ENCODE results near the gene GCFC2.
"Not testable (repeated sequence)": the region's sequence is repeated elsewhere in the genome, so short reads cannot be mapped to it uniquely, and the experiment has no call there.

GCFC2 gene

DNA sequence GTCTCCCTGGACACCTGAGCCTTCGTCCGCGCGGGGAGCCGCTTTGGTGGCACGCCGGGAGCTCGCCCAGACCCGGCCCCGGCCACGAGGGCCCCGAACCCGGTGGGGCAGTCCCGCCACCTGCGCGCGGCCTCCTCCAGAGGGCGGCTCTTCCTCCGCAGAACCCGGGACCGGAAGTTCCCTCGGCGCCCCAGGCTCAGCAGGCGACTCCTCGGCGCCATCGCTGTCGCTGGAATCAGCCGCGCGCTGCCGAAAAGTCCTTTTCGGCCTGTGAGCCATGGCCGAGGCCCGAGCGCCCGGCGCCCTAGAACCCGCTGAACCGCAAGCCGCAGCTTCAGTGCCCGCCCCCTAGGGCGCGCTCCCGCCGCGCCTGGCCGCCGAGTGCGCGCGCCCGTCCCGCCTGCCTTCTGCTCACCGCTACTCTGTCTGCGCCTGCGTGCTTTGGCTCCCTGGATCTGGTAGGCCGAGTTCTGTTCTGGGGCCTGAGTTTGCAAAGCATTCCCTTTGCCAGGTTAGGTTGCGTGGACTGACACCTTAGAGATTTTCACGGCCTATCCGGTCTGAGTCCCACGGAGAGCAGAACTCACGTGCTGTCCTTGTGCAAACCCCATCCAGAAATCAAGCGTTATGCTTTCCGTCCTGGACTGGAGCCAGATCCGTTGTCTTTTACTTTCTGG lies at the start of gene GCFC2:
Gene GCFC2 (minus strand): TSS at position 339 of the 677 bp plus-strand sequence. CDS start 60 bp downstream, at position 279.
- peak; percentile 78 for DNase-seq (ENCODE audit: low read depth)

DNA sequence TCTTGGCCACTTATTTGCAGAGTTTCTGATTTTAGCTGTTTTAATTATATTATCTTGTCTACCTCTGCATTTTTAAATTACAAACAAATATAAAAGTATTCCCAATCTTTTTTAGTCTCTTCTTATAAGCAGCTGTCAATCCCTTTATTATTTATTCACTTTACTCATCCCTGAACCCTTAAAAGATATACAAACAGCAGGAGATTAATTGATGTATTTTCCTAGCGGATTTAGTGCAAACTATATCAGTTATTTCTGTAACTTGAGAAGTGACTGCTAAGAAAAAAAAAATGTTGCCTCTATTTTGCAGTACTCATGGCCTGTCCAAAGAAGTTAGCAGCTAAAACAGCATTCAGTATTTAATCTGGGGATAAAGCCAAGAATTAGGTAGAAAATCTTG lies 42.1 kb upstream of the GCFC2 start:
- no peak for DNase-seq (ENCODE audit: low read depth)

DNA sequence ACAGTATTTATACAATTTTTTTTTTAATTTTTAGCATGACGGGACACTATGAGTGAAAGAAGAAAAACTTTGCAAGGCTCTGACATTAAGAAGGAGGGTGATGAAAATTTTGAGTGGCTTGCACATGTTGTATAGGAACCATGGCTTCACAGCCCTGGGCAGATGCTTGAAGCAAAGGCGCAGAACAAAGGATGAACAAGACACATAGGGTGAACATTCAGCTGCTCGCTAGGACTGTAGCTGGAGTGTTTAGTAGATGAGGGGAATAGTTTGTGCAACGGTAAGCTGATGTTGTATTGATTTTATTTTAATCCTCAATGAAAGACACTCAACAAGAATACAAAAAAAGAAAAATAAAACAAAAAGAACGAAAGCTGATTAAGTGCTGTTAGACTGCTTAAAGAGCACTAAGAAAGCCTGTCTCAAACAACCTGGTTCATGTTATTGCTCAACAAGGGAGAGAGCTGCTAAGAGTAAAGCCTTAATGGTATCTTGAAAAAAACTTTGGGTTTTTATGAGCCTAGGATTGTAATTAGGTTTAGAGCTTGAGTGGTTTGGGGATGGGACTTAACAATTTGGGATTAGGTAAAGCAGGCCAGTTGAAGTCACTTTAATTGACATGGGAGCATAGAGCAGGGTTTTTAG lies 41.2 kb upstream of the GCFC2 start:
- DNase-seq (ENCODE audit: low read depth): no peak

DNA sequence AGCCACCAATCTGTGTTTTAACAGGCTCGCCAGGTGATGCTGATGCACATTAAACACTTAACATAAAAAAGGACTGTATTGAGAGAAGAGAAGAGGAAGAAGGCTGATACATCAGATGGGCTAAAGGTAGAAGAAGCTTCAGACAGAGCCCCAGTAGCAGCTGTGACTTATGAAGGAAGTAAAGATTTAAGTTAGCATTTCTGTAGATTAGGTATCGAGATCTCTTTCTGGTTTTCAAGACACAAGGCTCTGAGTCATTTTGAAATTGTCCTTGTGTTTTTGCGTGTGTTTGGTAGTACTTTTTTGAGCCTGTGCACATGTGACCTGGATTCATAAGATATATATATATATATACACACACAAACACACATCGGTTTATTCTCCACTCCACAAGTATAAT lies 40.6 kb upstream of the GCFC2 start:
- DNase-seq (ENCODE audit: low read depth): no peak

DNA sequence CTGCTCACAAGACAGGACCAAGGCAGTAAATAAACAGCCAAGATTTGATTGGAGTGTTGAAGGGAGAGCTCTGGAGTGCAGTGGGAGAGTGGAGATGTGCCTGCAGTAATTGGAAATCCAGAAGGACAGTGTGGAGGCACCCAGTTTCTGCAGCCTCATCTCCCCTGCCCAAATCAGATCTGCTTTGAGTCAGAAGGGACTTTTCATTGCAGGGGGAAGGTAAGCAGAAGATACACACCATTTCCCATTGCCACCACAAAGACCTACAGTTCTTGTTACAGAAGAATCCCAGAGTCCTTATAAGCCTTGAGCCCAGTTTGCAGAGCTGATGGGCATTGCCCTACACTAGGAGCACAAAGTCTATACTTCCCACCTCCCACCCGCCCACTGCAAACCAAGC lies 27.2 kb upstream of the GCFC2 start:
- no peak for DNase-seq (ENCODE audit: low read depth)

DNA sequence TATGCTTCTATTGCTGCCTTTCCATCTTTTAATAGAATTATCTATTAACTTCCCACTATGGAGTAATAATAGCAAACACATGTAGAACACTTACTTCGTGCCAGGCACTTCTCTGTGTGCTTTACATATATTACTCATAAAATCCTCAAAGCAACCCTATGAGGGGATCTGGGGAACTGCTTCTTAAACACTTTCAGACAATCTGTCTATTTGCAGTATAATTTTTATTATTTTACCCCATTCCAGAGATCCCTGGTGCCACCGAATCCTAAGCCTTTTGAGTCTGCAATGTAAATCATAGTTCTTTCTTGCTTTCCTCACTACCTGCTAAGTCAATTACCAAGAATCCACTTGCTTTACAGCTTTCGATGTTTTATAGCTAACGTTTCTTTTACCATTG lies 25.6 kb upstream of the GCFC2 start:
- DNase-seq (ENCODE audit: low read depth): no peak

DNA sequence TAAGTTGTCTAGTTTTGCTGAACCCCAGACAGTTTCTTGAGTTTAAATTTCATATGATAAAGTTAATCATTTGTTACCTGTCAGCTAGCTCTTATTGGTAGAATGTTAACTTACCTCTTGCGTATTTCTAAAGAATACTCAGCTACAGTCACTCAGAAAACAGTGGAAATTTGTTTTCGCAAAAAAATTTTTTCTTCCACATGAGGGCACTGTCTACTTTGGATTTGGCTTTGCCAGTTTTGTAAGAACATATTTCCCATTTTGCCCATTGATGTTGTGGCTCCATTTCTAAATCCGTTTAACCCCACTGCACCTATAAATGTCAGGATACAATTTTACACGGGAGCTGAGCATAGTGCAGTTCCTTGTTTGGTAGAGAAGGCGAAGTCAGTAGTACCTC lies 19.1 kb upstream of the GCFC2 start:
- no peak for DNase-seq (ENCODE audit: low read depth)

DNA sequence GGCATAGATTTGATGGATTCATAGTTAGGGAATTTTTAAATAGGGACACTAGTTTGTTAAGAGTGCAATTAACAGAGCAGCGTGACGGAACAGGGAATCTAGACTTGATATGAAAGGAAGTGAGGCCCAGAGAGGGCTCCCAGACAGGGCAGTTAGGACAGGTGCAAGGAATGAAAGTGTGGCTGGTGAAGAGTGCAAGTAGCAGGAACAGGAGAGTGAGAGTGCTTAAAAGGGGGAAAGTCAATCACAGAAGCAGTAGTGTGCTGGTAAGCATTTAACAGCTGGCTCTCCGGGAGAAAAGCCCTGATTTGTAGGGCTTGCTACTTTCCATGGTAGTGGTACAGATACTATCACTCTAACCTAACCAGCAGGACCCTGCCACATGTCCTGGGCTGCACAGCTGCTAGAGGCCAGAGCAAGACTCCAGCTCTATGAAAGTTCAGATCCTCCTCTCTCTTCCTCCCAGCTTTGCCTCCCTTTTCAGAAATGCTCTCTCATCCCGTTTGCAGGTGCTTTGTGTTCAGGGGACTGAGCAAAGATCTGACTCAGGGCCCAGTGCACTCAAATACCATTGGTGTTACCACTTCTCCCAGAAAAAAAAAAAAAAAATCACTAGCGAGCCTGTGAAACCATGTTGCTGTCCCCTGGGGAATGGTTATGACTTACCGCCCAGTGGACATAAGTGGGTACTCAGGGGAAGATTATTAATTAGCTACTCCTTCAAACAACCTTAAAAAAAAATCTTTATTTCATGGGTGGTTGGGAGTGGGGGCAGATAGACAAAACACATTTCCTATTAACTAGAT lies 18.1 kb upstream of the GCFC2 start:
- no peak for DNase-seq (ENCODE audit: low read depth)

DNA sequence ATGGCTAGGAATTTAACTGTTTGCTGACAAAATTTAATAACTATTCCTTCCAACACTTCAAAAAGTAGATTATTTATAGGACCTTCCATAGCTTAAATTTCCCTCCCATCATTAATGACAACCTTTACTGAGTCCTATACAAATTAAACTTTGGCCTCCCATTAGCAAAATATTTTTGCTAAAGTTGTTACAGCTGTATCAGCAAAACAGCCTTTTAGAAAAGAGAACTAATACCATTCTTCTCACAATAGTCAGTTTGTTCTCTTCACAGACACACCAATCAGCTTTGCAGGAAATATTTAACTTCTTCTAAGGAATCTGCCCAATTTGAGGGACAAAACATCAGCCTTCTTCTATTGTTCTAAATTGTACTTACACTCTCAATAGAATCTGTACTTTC lies 12.0 kb upstream of the GCFC2 start:
- DNase-seq (ENCODE audit: low read depth): no peak

DNA sequence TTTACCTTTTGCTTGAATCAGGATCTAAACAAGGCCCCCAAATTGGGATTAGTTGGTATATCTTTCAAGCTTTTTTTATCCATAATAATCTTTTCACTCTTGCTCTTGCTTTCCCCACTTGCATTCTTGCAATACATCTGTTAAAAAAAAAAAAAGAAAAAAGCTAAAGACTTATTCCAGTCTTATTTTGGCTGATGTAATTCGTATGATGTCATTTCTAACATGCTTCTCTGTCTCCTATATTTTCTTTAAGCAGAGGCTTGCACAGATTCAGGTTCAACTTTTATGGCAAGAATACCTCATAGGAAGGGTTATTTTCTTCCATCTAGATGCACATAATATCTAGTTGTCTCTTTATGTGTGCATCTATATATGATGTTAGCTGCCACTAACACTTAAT lies 9.8 kb upstream of the GCFC2 start:
- no peak for DNase-seq (ENCODE audit: low read depth)

DNA sequence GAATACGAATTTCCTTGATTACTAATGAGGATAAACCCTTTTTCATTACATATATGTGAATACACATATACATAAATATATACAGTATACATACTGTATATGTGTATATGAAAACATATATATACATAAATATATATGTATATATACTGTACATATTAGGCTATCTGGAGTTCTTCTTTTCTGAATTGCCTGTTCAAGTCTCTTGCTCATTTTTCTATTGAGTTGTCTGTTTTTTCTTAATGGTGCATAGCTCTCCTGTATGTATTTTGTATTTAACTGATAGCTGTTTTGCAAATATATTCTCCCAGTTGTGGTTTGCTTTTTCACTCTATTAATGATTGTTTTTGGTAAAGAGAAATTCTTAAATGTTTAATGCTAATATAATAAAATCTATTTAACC lies 8.9 kb upstream of the GCFC2 start:
- DNase-seq (ENCODE audit: low read depth): no peak

DNA sequence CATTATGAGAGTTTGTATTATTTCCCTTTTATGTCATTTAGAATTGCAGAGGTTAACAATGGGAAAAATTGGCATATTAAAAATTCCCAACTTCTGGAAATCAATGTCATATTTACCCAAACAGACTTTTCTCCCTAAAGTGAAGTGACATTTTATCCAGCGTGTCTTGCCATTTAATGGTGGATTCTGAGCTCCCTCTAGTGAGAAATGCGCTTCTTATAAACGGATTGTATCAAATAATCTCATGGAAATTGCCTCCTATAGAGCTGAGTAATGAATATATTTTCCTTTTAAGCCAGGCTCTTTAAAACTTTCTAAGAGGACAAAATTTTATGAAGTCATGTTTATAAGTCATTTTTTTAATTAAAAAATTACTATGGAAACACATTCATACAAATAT lies 5.7 kb upstream of the GCFC2 start:
- DNase-seq (ENCODE audit: low read depth): no peak

DNA sequence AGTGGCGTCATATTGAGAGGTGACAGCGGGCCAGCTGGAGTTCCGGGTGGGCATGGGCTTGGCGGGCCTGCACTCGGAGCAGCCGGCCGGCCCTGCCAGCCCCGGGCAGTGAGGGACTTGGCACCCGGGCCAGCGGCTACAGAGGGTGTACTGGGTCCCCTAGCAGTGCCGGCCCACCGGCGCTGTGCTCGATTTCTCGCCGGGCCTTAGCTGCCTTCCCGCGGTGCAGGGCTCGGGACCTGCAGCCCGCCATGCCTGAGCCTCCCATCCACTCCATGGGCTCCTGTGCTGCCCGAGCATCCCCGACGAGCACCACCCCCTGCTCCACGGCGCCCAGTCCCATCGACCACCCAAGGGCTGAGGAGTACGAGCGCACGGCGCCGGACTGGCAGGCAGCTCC lies 875 bp upstream of the GCFC2 start:
- not testable (repeated sequence) for DNase-seq (ENCODE audit: low read depth)

DNA sequence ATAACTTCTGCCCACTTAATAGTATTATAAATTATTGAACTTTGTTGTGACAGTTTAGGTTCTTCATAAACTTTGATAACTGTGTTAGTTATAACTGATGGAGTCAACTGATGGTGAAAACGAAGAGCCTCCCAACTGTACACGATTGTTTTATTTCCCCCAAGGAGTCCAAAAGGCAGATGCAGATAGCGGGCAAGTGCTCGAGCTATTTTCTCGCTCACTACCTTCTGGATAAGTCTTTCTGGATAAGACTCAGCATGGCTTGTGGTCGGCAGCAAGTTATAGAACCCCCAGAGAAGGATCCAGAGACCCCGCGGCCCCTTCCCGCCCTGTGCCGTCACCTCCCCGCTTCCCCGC lies 517 bp downstream of the GCFC2 start:
- no peak for DNase-seq (ENCODE audit: low read depth)

DNA sequence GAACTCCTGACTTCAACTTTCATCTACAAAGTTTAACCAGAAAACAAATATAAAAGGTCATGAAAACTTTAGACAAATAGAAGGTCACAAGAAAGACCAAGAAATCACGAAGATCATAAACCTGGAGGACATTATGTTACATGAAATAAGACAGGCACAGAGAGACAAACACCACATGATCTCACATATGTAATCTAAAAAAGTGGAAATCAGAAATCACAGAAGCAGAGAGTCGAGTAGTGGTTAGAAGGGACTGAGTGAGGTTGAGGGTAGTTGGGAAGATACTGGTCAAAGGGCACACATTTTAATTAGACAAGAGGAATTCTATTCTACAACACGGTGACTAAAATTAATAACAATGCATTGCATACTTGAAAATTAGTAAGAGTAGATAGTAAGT lies 1.4 kb downstream of the GCFC2 start:
- no peak for DNase-seq (ENCODE audit: low read depth)

DNA sequence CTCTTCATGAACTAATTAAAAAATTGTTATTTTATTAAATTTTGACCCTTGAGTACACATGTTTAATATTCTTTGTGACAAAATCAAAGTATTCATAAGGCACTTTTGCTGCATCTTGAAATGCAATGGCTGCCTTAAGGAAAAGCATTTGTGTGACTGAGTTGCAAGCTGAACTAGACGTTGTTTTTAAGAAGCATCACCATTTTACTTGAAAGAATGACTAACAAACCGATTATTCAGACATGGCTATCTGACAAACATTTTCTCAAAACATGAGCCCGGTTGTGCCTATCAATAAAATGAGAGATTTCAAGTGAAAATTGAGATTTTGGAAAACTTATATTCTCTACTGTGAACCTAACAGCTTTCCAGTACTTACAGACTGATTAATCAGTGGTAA lies 2.8 kb downstream of the GCFC2 start:
- DNase-seq (ENCODE audit: low read depth): no peak

DNA sequence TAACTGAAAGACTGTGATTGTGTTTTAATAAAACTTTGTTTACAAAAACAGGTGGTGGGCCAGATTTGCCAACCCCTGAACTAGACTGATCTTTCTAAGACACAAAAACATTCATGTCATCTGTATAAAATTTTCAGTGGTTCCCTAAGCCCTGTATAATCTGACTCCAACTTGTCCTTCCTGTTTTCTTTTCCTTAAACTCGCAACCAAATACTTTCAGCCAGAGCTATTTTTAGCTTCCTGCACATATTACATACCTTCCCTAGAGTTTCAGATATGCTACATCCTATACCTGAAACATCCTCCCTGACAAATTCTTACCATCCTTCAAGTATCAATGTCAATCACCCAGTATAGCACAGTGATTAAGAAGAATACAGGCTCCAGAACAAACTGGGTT lies 4.8 kb downstream of the GCFC2 start:
- no peak for DNase-seq (ENCODE audit: low read depth)

DNA sequence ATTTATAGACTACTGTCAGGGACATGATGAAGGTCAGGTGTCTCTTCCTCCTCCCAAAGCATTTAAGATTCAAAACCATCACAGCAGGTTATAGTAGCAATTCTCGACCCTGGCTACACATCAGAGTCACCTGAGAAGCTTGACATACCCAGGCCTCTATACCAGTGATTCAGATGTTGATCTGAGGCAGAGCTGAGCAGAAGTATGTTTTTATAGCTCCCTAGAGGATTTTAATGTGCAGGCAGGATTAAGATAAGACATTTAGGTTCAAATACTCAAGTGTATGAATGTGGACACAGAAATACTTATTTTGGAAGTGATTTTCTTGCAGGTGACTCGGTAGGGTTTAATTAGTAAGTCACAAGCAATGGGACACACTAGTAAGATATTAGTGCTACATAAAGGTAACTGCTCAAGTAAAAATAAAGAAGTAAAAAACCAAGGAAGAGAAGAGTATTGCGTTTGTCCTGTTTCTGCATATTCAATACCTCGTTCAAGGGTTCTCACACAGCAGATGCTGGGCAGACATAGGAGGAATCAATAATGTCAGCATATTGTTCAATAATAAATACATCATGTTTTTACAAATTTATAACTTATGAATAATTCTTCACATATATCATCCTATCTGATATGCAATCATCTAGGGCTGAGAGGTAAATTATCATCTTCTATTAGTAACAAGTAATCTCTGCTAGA lies 7.0 kb downstream of the GCFC2 start:
- DNase-seq (ENCODE audit: low read depth): no peak

DNA sequence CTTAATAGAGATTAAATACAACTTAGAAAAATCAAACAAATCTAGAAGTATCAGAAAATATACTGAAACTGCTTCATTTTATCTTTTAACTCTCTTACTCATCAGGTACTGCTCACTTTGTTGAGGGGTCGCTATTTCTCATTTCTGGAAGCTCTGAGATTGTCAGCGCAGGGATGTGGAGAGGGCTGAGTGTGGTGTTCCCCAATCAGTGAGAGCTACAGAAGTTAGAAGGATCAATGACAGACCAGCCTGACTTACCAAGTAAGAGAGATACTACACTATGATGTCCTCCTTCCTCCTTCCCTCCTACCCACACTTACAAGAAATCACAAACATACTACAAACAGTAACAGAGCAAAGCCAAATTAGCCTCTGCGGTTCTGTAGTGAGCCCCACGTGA lies 8.1 kb downstream of the GCFC2 start:
- DNase-seq (ENCODE audit: low read depth): no peak

DNA sequence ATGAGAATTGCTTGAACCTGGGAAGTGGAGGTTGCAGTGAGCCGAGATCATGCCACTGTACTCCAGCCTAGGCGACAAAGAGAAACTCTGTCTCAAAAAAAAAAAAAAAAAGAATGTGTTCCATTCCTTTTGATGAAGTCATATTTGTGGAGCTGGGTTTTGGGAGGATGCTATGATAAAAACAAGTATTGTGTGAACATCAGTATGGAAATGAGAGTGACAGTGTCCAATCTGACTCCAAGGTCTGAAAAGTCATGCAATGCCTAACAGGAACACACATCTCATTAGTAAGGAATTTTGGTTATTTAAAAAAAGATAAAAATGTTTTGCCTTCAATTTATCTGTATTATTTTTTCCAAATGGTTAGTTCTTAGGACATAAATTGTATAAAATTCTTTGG lies 11.8 kb downstream of the GCFC2 start:
- DNase-seq (ENCODE audit: low read depth): no peak

DNA sequence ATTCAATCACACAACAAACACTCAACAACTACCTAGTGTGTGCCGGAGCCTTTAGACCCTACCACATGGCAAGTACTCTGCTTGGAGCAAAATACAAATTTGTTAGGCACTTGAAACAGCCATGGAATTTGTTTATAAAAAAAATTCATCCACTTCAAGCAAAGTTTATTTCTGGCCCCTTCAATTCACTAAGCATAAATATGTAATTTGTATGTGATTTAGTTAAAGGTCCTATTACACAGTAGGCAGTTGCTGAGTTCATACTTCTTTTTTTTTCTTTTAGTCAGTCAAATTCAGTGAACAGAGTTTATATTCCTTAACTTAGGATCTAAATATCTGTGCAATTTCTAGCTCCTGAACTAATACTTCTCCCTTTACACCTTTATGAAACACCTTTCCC lies 22.5 kb downstream of the GCFC2 start:
- DNase-seq (ENCODE audit: low read depth): no peak

DNA sequence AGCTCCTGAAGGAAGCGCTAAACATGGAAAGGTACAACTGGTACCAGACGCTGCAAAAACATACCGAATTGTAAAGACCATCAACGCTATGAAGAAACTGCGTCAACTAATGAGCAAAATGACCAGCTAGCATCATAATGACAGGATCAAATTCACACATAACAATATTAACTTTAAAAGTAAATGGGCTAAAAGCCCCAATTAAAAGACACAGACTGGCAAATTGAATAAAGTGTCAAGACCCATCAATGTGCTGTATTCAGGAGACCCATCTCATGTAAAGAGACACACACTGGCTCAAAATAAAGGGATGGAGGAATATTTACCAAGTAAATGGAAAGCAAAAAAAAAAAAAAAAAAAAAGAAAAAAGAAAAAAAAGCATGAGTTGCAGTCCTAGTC lies 27.3 kb downstream of the GCFC2 start:
- DNase-seq (ENCODE audit: low read depth): not testable (repeated sequence)

DNA sequence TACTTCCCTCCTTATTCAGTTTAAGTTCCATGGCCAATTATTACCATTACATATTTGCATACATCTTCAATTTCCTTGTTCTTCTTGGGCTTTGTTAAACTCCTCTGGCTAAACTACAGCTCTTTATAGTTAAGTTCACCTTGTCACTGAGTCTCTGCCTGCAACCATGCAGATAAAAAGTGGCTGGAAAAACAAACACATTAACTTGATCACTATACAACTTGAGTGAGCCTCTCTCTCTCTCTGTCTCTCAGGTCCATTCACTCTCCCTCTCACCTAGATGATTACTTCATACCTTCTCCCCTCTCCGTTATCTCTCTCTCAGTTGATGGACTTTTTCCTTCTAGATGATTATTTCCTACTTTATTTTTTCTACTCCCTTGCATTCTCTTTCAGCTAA lies 30.3 kb downstream of the GCFC2 start:
- DNase-seq (ENCODE audit: low read depth): no peak
